Uterus (tissue), 4 donors: ENCODE measurements around the gene CCDC148. TPM values are rescaled to one million over a fixed set of nuclear protein-coding genes. Genes with fewer than 3 reads are reported as not detected.

Experiments
- DNase-seq, 2 donors: peaks; one replicate each; pipeline ENCODE4 v3.0.0-alpha.2; 2019 to 2020
- H3K27ac ChIP-seq, 2 donors: fragments of 200-600 bp; sonication (generic); 1 replicate in 1 of 2; 2 replicates in 1 of 2; pipeline ENCODE4 v1.5.1; 2016 to 2018
- H3K27me3 ChIP-seq, 2 donors: fragments of 200-600 bp; sonication (generic); one replicate each; pipeline ENCODE4 v1.5.1; 2018 to 2019; ENCODE audit warnings: control low read depth in 1 of 2
- H3K36me3 ChIP-seq, 2 donors: fragments of 200-600 bp; sonication (generic); one replicate each; pipeline ENCODE4 v1.5.1; 2019; ENCODE audit warnings: control low read depth in 1 of 2
- H3K4me1 ChIP-seq, 2 donors: fragments of 200-600 bp; sonication (generic); one replicate each; pipeline ENCODE4 v1.5.1; 2018 to 2019; ENCODE audit warnings: control low read depth in 1 of 2
- H3K4me3 ChIP-seq, 2 donors: fragments of 200-600 bp; sonication (generic); 1 replicate in 1 of 2; 2 replicates in 1 of 2; pipeline ENCODE4 v1.5.1; 2018 to 2019; ENCODE audit warnings: mild to moderate bottlenecking in 1 of 2
- H3K9me3 ChIP-seq, 2 donors: fragments of 200-600 bp; sonication (generic); one replicate each; pipeline ENCODE4 v1.5.1; 2019; ENCODE audit warnings: control low read depth in 1 of 2
- POLR2A ChIP-seq, 2 donors: fragments of 450-650 bp; IDR thresholded peaks; one replicate each; pipeline ENCODE4 v1.6.1; 2016; ENCODE audit warnings: antibody characterized with exemption in 2 of 2, mild to moderate bottlenecking in 1 of 2, moderate library complexity in 1 of 2
- intact Hi-C: fragments of 100-400 bp; cut with DNase I; formaldehyde crosslinking; loops from one replicate; pipeline ENCODE4 v1.15.1; 2023; ENCODE audit warnings: low total_unique reads
- total RNA-seq, 4 donors: library from RNA; depleted of rRNA in 3 of 4; stranded (reverse); fragments of >200 nt in 3 of 4; gene quantifications; one replicate each; pipeline versions ENCODE4 v1.1.0 to v1.2.4, GENCODE V29; 2014 to 2023
- TF ChIP-seq, protein P1 (sequence below), 4 experiments: fragments of 200-600 bp in 2 of 4; fragments of 450-650 bp in 2 of 4; sonication (generic) in 2 of 4; IDR thresholded peaks; one replicate each; pipeline ENCODE4 v1.5.1; 2016 to 2019; ENCODE audit warnings: antibody characterized with exemption in 4 of 4, mild to moderate bottlenecking in 2 of 4, moderate library complexity in 1 of 4
- donor health status: DM: yes; HTN: yes; CAD: no.

The CCDC148 gene
- total RNA-seq, 4 donors from 2014 or later: 0.77 to 9.7 (median 3.0) TPM; not detected in 1

DNA sequence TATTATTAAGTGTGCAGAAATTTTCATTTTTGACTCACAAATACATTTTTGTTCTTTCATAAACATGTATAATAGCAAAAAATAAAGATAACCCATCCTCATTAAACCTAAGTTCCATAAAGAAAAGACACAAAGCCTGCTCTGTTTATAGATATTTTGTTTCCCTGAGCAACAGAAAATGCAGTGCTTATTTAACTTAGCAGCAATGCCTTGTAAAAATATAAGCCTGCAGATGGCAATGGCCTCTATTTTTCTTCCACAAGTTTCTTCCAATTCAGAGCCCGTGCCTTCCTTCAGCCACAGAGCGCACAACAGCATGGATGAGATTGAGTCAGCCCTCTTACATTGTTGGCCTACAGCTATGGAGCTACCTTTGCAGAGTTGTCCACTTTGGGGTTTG, 43.8 kb upstream of the CCDC148 start:
- no peaks in the 10 kb centered on the region for H3K4me1 ChIP-seq
- DNase-seq: no peak
- no peaks in the 10 kb centered on the region for H3K27me3 ChIP-seq
- intact Hi-C loops: no loop called here
- no peak overlapping the region for H3K4me3 ChIP-seq
- H3K9me3 ChIP-seq: no peaks in the 10 kb centered on the region
- TF ChIP-seq POLR2A (IDR thresholded peaks at IDR 0.05): no peak
- TF ChIP-seq, protein P1, sequence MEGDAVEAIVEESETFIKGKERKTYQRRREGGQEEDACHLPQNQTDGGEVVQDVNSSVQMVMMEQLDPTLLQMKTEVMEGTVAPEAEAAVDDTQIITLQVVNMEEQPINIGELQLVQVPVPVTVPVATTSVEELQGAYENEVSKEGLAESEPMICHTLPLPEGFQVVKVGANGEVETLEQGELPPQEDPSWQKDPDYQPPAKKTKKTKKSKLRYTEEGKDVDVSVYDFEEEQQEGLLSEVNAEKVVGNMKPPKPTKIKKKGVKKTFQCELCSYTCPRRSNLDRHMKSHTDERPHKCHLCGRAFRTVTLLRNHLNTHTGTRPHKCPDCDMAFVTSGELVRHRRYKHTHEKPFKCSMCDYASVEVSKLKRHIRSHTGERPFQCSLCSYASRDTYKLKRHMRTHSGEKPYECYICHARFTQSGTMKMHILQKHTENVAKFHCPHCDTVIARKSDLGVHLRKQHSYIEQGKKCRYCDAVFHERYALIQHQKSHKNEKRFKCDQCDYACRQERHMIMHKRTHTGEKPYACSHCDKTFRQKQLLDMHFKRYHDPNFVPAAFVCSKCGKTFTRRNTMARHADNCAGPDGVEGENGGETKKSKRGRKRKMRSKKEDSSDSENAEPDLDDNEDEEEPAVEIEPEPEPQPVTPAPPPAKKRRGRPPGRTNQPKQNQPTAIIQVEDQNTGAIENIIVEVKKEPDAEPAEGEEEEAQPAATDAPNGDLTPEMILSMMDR (IDR thresholded peaks at IDR 0.05): no peak
- H3K27ac ChIP-seq: no peak overlapping the region
- no peaks in the 10 kb centered on the region for H3K36me3 ChIP-seq

DNA sequence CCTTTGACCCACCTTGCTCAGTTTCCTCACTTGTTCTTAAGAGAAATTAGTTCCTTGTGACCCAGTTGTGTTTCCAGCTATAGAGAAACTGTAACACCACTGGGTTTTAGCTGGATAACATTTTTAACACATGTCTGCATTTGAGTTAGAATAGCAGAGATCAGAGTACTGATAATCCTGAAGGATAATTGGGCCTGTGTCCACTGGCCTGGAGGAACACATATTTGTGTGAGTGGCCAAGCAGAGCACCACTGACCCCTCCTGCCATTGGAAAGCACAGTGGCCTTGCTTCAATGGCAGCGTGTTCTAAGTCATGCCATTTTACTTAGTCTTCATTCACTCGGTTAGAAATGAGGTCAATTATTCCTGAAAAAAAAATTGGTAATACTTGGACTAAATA, 42.8 kb upstream of the CCDC148 start:
- no peaks in the 10 kb centered on the region for H3K4me1 ChIP-seq
- no peak for TF ChIP-seq POLR2A (IDR thresholded peaks at IDR 0.05)
- TF ChIP-seq, protein P1 (IDR thresholded peaks at IDR 0.05): no peak
- H3K27me3 ChIP-seq: no peaks in the 10 kb centered on the region
- intact Hi-C loops: no loop called here
- H3K27ac ChIP-seq: no peak overlapping the region
- no peak for DNase-seq
- no peaks in the 10 kb centered on the region for H3K36me3 ChIP-seq
- no peak overlapping the region for H3K4me3 ChIP-seq
- H3K9me3 ChIP-seq: no peaks in the 10 kb centered on the region

DNA sequence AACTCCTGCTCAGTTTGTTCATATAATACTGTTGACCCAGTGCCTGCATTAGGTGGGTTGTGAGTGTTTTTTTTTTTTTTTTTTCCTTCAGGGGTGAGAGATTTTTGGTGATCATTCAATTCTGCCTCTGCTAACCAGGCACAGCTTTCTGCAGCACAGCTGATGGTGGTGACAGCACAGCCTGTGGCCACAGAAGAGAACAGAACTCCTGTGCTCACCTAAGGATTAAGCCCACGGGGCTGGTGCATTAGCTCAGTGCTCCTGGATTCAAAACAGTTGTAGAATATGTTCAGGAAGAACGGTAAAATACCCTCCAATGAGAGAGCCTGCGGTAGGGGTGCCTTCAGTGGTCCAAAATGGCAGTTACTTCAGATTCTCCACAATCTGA, 42.2 kb upstream of the CCDC148 start:
- no peak overlapping the region for H3K27ac ChIP-seq
- no peaks in the 10 kb centered on the region for H3K9me3 ChIP-seq
- no peak for TF ChIP-seq POLR2A (IDR thresholded peaks at IDR 0.05)
- TF ChIP-seq, protein P1 (IDR thresholded peaks at IDR 0.05): no peak
- H3K27me3 ChIP-seq: no peaks in the 10 kb centered on the region
- no peaks in the 10 kb centered on the region for H3K36me3 ChIP-seq
- H3K4me1 ChIP-seq: no peaks in the 10 kb centered on the region
- H3K4me3 ChIP-seq: no peak overlapping the region
- DNase-seq: no peak
- intact Hi-C loops: no loop called here

DNA sequence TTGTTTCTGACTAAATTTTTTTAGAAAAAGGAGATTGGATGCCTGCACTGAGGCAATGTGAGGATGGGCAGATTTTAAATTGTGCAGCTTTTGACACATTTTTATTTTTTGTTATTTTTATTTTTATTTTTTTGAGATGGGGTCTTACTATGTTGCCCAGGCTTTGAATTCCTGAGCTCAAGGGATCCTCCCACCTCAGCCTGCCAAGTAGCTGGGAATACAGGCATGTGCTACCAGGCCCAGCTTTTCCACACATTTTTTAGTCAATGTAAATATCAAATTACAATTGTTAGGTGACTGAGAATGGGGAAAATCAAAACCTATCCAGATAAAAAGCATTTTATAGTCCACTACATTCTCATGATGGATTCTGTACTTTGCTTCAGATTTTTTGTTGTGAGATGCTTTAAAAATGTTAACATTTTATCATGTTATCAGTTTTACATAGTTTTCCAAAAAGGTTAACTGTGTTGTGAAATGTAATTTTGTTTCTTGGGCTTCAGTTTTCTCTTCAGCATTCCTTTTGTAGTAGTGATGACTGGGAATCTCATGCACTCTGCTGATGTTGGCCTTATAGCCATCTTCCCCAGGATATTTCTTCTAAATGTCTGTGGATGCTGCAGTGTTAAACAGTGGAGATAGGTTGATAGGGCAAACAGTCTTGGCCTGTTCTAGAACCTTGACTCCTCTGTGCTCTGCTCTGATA, 41.6 kb upstream of the CCDC148 start:
- no peaks in the 10 kb centered on the region for H3K4me1 ChIP-seq
- H3K4me3 ChIP-seq: no peak overlapping the region
- no peak for TF ChIP-seq POLR2A (IDR thresholded peaks at IDR 0.05)
- TF ChIP-seq, protein P1 (IDR thresholded peaks at IDR 0.05): no peak
- no peaks in the 10 kb centered on the region for H3K27me3 ChIP-seq
- no peaks in the 10 kb centered on the region for H3K36me3 ChIP-seq
- H3K27ac ChIP-seq: no peak overlapping the region
- DNase-seq: no peak
- intact Hi-C loops: no loop called here
- no peaks in the 10 kb centered on the region for H3K9me3 ChIP-seq

GRCh38 chr2:158497486-158497885, 40.9 kb upstream of the CCDC148 start:
- intact Hi-C loops: no loop called here
- TF ChIP-seq, protein P1 (IDR thresholded peaks at IDR 0.05): no peak
- no peak for TF ChIP-seq POLR2A (IDR thresholded peaks at IDR 0.05)
- H3K27ac ChIP-seq: no peak overlapping the region

More at GRCh38 chr2:158497486-158497885, 40.9 kb upstream of the CCDC148 start:
- no peaks in the 10 kb centered on the region for H3K9me3 ChIP-seq
- no peaks in the 10 kb centered on the region for H3K27me3 ChIP-seq
- no peak overlapping the region for H3K4me3 ChIP-seq
- no peaks in the 10 kb centered on the region for H3K36me3 ChIP-seq
- DNase-seq: no peak
- H3K4me1 ChIP-seq: no peaks in the 10 kb centered on the region
